Activated effector memory CD4-positive, alpha-beta T cell treated with Interleukin-2 at 50 U/mL for 16 hours (primary cell): ENCODE data around the gene IGSF21.

Source experiments
- DNase-seq: peaks from one replicate; pipeline ENCODE4 v3.0.0-alpha.2; 2020

Gene IGSF21

GRCh38 chr1:18120638-18121037 is 13.0 kb downstream of the IGSF21 start:
- no peak for DNase-seq

- DNase-seq = no peak
These were observed 13.6 kb downstream of the IGSF21 start for GRCh38 chr1:18121072-18121820.

- no peak for DNase-seq
These were observed 15.9 kb downstream of the IGSF21 start for GRCh38 chr1:18123467-18123992.

GRCh38 chr1:18124977-18125376 is 17.4 kb downstream of the IGSF21 start:
- DNase-seq = no peak

GRCh38 chr1:18126616-18127015 is 19.0 kb downstream of the IGSF21 start:
- no peak for DNase-seq

- DNase-seq = no peak
These were observed 20.7 kb downstream of the IGSF21 start for GRCh38 chr1:18128298-18128697.

- DNase-seq = no peak
These were observed 22.8 kb downstream of the IGSF21 start for GRCh38 chr1:18130356-18130755.

GRCh38 chr1:18132022-18132710 is 24.6 kb downstream of the IGSF21 start:
- DNase-seq = no peak

GRCh38 chr1:18132711-18133541 is 25.3 kb downstream of the IGSF21 start:
- no peak for DNase-seq

GRCh38 chr1:18134324-18135046 is 26.9 kb downstream of the IGSF21 start:
- no peak for DNase-seq

- no peak for DNase-seq
These were observed 30.3 kb downstream of the IGSF21 start for GRCh38 chr1:18137759-18138345.

- no peak for DNase-seq
These were observed 31.8 kb downstream of the IGSF21 start for GRCh38 chr1:18139198-18139981.

GRCh38 chr1:18140411-18140810 is 32.8 kb downstream of the IGSF21 start:
- no peak for DNase-seq

GRCh38 chr1:18141661-18142060 is 34.1 kb downstream of the IGSF21 start:
- no peak for DNase-seq

- DNase-seq = no peak
These were observed 34.9 kb downstream of the IGSF21 start for GRCh38 chr1:18142471-18142870.

GRCh38 chr1:18142969-18143368 is 35.4 kb downstream of the IGSF21 start:
- DNase-seq = no peak

GRCh38 chr1:18144062-18144461 is 36.5 kb downstream of the IGSF21 start:
- DNase-seq = no peak

- no peak for DNase-seq
These were observed 37.5 kb downstream of the IGSF21 start for GRCh38 chr1:18144916-18145647.

- no peak for DNase-seq
These were observed 38.4 kb downstream of the IGSF21 start for GRCh38 chr1:18145851-18146618.

GRCh38 chr1:18146886-18147285 is 39.3 kb downstream of the IGSF21 start:
- DNase-seq = no peak
